Measurements from ENCODE around the gene TEF.
"Not testable (repeated sequence)": the region's sequence is repeated elsewhere in the genome, so short reads cannot be mapped to it uniquely, and the experiment has no call there.

The TEF gene

GRCh38 chr22:41435560-41435959 is 53.8 kb downstream of the TEF start:
- Histone ChIP-seq H3K36me3 (peaks cover 97% of the 10 kb centered on the region), H3K9ac (no peak overlapping the region), H3K27ac (no peak overlapping the region), H4K20me1 (peaks cover 98% of the 10 kb centered on the region), H3K27me3 (no peaks in the 10 kb centered on the region), H3K9me3 (no peaks in the 10 kb centered on the region), H3K4me2 (no peak overlapping the region), H3K4me3 (no peak overlapping the region), H3K4me1 (peaks cover 26% of the 10 kb centered on the region)
- TF ChIP-seq Cebpa-rat (IDR thresholded peaks at IDR 0.05): no peak

- no peak overlapping the region for H3K4me2 ChIP-seq
- H3K9me3 ChIP-seq: no peaks in the 10 kb centered on the region
- TF ChIP-seq Cebpa-rat (IDR thresholded peaks at IDR 0.05): no peak
- H4K20me1 ChIP-seq: peaks cover 98% of the 10 kb centered on the region
- no peak overlapping the region for H3K9ac ChIP-seq
- H3K27me3 ChIP-seq: no peaks in the 10 kb centered on the region
- no peak overlapping the region for H3K27ac ChIP-seq
- H3K4me3 ChIP-seq: no peak overlapping the region
- peaks cover 97% of the 10 kb centered on the region for H3K36me3 ChIP-seq
- peaks cover 35% of the 10 kb centered on the region for H3K4me1 ChIP-seq
Observed at GRCh38 chr22:41436322-41437113, 54.8 kb downstream of the TEF start.

GRCh38 chr22:41437198-41437597 is 55.5 kb downstream of the TEF start:
- TF ChIP-seq Cebpa-rat (IDR thresholded peaks at IDR 0.05): no peak
- Histone ChIP-seq H4K20me1 (peaks cover 98% of the 10 kb centered on the region), H3K9me3 (no peaks in the 10 kb centered on the region), H3K36me3 (peaks cover 97% of the 10 kb centered on the region), H3K27ac (no peak overlapping the region), H3K27me3 (no peaks in the 10 kb centered on the region), H3K4me2 (no peak overlapping the region), H3K4me1 (peaks cover 42% of the 10 kb centered on the region), H3K9ac (no peak overlapping the region), H3K4me3 (no peak overlapping the region)

GRCh38 chr22:41440511-41440910 is 58.8 kb downstream of the TEF start:
- H3K4me3 ChIP-seq, H3K9me3 ChIP-seq, H3K27ac ChIP-seq, H3K27me3 ChIP-seq: not testable (repeated sequence)
- peak overlapping the region; percentile 58 for H3K4me2 ChIP-seq
- peaks cover 95% of the 10 kb centered on the region for H4K20me1 ChIP-seq
- H3K4me1 ChIP-seq: peaks cover 60% of the 10 kb centered on the region
- peaks cover 81% of the 10 kb centered on the region for H3K36me3 ChIP-seq
- 0 out of 2 replicates have a peak overlapping the region, but pooled peaks have one; percentile 15 for H3K9ac ChIP-seq

- H3K27me3 ChIP-seq: no peaks in the 10 kb centered on the region
- H3K9me3 ChIP-seq: no peaks in the 10 kb centered on the region
- 0 out of 2 replicates have a peak overlapping the region, but pooled peaks have one; percentile 4 for H3K4me2 ChIP-seq
- peaks cover 82% of the 10 kb centered on the region for H4K20me1 ChIP-seq
- no peak overlapping the region for H3K4me3 ChIP-seq
- TF ChIP-seq Cebpa-rat (IDR thresholded peaks at IDR 0.05): no peak
- no peak overlapping the region for H3K9ac ChIP-seq
- peaks cover 60% of the 10 kb centered on the region for H3K4me1 ChIP-seq
- peaks cover 63% of the 10 kb centered on the region for H3K36me3 ChIP-seq
- H3K27ac ChIP-seq: no peak overlapping the region
Observed at GRCh38 chr22:41442240-41442792, 60.6 kb downstream of the TEF start.

GRCh38 chr22:41444360-41445128 is 62.8 kb downstream of the TEF start:
- H3K4me2 ChIP-seq: peak overlapping the region; percentile 86
- no peaks in the 10 kb centered on the region for H3K9me3 ChIP-seq
- no peak for TF ChIP-seq Cebpa-rat (IDR thresholded peaks at IDR 0.05)
- H3K4me3 ChIP-seq: peak overlapping the region; percentile 98
- H3K27ac ChIP-seq: peak overlapping the region; percentile 96
- peaks cover 41% of the 10 kb centered on the region for H3K36me3 ChIP-seq
- H3K27me3 ChIP-seq: no peaks in the 10 kb centered on the region
- peaks cover 60% of the 10 kb centered on the region for H4K20me1 ChIP-seq
- H3K4me1 ChIP-seq: peaks cover 54% of the 10 kb centered on the region
- H3K9ac ChIP-seq: peak overlapping the region; percentile 92

GRCh38 chr22:41445129-41446056 is 63.7 kb downstream of the TEF start:
- peak overlapping the region; percentile 98 for H3K4me3 ChIP-seq
- peak overlapping the region; percentile 86 for H3K4me2 ChIP-seq
- H3K9me3 ChIP-seq: no peaks in the 10 kb centered on the region
- no peak for TF ChIP-seq Cebpa-rat (IDR thresholded peaks at IDR 0.05)
- H3K9ac ChIP-seq: peak overlapping the region; percentile 92
- peaks cover 54% of the 10 kb centered on the region for H3K4me1 ChIP-seq
- H3K27ac ChIP-seq: peak overlapping the region; percentile 96
- H3K36me3 ChIP-seq: peaks cover 33% of the 10 kb centered on the region
- no peaks in the 10 kb centered on the region for H3K27me3 ChIP-seq
- peaks cover 52% of the 10 kb centered on the region for H4K20me1 ChIP-seq

GRCh38 chr22:41446057-41446501 is 64.3 kb downstream of the TEF start:
- Histone ChIP-seq H3K4me1 (peaks cover 52% of the 10 kb centered on the region), H3K4me3 (peak overlapping the region; percentile 98)
- no peak for TF ChIP-seq Cebpa-rat (IDR thresholded peaks at IDR 0.05)

More at GRCh38 chr22:41446057-41446501, 64.3 kb downstream of the TEF start:
- peak overlapping the region; percentile 96 for H3K27ac ChIP-seq
- H4K20me1 ChIP-seq: peaks cover 45% of the 10 kb centered on the region
- peak overlapping the region; percentile 92 for H3K9ac ChIP-seq
- H3K9me3 ChIP-seq: no peaks in the 10 kb centered on the region
- H3K27me3 ChIP-seq: no peaks in the 10 kb centered on the region
- peaks cover 26% of the 10 kb centered on the region for H3K36me3 ChIP-seq
- peak overlapping the region; percentile 86 for H3K4me2 ChIP-seq
